GM21447 (cell line): ENCODE data around the gene CALR.
"Not testable (repeated sequence)": the region's sequence is repeated elsewhere in the genome, so short reads cannot be mapped to it uniquely, and the experiment has no call there.

ENCODE experiments used
- ATAC-seq: cut with Tn5 transposase; IDR thresholded peaks from one replicate; pipeline ENCODE4 v1.9.1; 2021; ENCODE audit not compliant: unreplicated experiment

Gene CALR

GRCh38 chr19:12976109-12976508, 37.7 kb downstream of the CALR start:
- ATAC-seq: not testable (repeated sequence)

- ATAC-seq: no peak
Measured at GRCh38 chr19:12979974-12980373, 41.6 kb downstream of the CALR start.

DNA sequence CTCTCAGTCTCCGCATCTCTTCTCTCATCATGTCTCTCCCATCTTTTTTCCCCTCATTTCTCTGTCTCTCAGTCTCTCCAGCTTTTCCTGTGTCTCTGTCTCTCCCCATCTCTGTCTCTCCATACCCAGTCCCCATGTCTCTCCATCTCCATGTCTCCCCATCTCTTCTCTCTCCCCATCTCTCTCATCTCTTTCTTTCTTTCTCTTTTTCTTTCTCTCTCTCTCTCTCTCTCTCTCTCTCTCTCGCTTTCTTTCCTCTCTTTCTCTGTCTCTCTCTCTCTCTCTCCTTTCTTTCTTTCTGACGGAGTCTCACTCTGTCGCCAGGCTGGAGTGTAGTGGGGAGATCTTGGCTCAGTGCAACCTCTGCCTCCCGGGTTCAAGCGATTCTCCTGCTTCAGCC, 44.2 kb downstream of the CALR start:
- no peak for ATAC-seq

DNA sequence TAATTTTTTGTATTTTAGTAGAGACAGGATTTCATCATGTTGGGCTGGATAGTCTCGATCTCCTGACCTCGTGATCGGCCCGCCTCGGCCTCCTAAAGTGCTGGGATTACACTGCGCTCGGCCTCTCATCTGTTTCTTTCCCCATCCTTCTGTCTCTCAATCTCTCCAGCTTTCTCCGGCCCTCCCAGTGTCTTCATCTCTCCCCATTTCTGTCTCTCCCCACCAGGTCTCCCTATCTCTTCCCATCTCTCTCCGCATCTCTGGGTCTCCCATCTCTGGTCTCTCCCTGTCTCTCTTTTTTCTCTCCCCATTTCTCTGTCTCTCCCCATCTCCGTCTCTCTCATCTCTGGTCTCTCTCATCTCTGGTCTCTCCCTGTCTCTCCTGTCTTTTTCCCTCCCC, 44.7 kb downstream of the CALR start:
- no peak for ATAC-seq

DNA sequence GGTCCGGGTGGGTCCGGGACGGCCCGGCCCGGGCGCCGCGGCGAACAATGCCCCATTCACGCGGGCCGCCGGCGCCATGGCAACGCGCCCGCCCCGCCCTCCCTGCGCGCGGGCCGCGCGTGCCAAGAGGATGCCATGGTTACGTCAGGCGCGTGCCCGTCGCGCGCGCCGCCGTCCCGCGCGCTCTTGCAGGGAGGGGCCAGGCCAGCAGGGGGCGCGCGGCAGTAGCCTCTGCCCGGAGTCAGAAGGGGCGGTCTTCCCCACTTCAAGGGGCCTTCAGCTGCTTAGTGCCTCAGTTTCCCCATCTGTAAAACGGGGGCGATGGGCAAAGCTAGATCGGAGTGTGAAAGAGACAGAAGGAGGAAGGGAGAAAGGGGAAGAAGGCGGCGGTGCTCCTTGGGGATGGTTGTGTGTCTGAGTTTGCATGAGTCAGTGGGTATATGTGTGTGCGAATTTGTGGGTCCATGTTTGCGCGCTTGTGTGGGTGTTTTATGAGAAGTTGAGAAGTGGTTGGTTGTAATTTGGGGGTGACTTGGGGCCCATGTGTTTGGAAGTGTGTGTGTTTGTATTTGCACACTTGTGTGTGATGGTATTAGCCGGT, 45.2 kb downstream of the CALR start:
- ATAC-seq: no peak

- ATAC-seq: no peak
Measured at GRCh38 chr19:12984143-12984627, 45.8 kb downstream of the CALR start.

DNA sequence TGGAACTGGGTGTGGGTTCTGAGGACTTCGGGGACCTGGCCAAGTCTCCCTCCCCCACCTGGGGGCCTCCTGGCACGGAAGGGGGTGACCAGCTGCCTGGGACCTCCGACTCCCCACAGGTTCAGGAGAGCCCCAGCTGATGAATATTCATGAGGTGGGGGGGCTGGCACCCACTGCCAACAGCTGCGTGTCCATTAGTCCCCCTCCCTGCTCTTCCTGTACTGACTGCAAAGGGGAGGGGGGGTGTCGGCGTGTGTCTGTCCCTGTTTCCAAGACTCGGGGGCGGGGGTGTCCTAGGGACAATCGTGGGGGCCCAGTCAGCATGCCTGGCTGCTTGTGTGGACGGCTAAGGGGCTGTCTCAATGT, 46.3 kb downstream of the CALR start:
- no peak for ATAC-seq

- no peak for ATAC-seq
Measured at GRCh38 chr19:12985049-12985776, 46.8 kb downstream of the CALR start.

GRCh38 chr19:12986726-12987125, 48.3 kb downstream of the CALR start:
- ATAC-seq: no peak

DNA sequence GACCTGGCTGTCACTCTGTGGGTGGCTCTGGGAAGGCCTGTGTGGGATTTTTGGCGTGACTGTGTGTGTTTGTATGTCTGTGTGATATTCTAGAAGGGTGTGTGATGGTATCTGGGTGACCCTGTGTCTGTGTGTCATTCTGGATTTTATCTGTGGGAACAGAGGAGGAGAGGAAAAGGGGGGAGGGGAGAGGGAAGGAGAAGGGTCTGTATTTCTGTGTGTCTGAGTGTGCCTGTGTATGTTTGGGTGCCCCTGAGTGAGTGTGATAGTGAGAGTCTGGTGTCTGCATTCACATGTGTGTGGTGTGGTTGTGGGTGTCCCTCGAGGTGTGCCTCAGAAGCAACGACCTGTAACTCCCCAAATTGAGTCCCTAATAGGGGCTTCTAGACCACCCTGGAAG, 48.8 kb downstream of the CALR start:
- ATAC-seq: no peak

GRCh38 chr19:12987781-12988180, 49.4 kb downstream of the CALR start:
- no peak for ATAC-seq

- ATAC-seq: no peak
Measured at GRCh38 chr19:12990431-12990830, 52.0 kb downstream of the CALR start.

DNA sequence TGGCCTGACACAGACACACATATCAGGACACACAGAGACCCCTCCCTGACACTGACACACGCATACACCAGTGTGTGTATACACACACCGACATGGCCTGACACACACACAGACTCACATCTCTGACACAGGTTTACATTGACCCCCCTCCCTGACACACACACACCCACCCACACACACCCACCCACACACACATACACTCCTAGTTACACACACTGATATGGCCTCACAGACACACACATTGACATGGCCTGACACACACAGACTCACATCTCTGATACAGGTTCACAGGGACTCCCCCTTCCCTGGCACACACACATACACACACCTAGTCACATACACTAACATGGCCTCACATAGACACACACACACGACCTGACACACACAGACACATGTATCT, 52.4 kb downstream of the CALR start:
- ATAC-seq: no peak

GRCh38 chr19:12991296-12991695, 52.9 kb downstream of the CALR start:
- no peak for ATAC-seq

DNA sequence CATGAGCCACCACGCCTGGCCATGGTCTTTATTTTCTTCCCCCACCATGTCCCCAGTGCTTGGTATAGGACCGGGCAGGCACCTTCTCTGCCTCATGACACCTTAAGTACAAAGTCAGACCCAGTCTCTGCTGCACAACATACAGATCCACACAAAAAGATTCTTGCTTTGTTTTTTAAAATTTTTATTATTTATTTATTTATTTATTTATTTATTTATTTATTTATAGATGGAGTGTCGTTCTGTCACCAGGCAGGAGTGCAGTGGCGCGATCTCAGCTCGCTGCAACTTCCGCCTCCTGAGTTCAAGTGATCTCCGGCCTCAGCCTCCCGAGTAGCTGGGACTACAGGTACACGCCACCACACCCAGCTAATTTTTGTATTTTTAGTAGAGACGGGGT, 54.3 kb downstream of the CALR start:
- ATAC-seq: no peak

- no peak for ATAC-seq
Measured at GRCh38 chr19:12993562-12993961, 55.2 kb downstream of the CALR start.
